SK-N-SH (cell line): ENCODE measurements around the gene SUCLG2. TPM values are rescaled to one million over a fixed set of nuclear protein-coding genes. Genes with fewer than 3 reads are reported as not detected.

ENCODE experiments used
- CTCF ChIA-PET: fragments of 300-600, 350-600 bp; formaldehyde crosslinking; extraction: SDS; loops from one replicate; lab custom pipeline; 2021; lab: Yijun Ruan, JAX
- POLR2A ChIA-PET: fragments of 350-600 bp; sonication (Branson Sonifier 250); formaldehyde crosslinking; extraction: SDS; loops from one replicate; lab custom pipeline; 2020; ENCODE audit warnings: antibody characterized with exemption, inconsistent platforms; lab: Yijun Ruan, JAX
- DNase-seq: peaks from one replicate; pipeline ENCODE4 v3.0.0; 2012
- H2AFZ ChIP-seq: fragments of 200-600 bp; sonication (generic); 2 replicates; pipeline ENCODE4 v1.8.1; 2016; ENCODE audit warnings: antibody characterized with exemption, mild to moderate bottlenecking, low read depth
- H3F3A ChIP-seq: fragments of 200-600 bp; sonication (generic); replicated peaks from 2 replicates; pipeline ENCODE3; 2016; ENCODE audit warnings: antibody characterized with exemption, mild to moderate bottlenecking; ENCODE audit not compliant: insufficient read depth
- H3K27ac ChIP-seq, 2 experiments: fragments of 200-500 bp in 1 of 2; fragments of 200-600 bp in 1 of 2; sonication (Bioruptor generic) in 1 of 2; sonication (generic), shearing (Covaris generic) in 1 of 2; 2 replicates each; pipeline versions ENCODE4 v1.5.1 to v1.6.1; 2014 to 2016; ENCODE audit warnings: low read depth in 2 of 2, inconsistent platforms in 1 of 2, low read length in 1 of 2, mild to moderate bottlenecking in 1 of 2, mixed read lengths in 1 of 2
- H3K27me3 ChIP-seq: fragments of 200-600 bp; sonication (generic), shearing (Covaris generic); 2 replicates; pipeline ENCODE4 v1.6.1; 2016; ENCODE audit warnings: mixed run types; ENCODE audit not compliant: insufficient read depth
- H3K36me3 ChIP-seq, 2 experiments: fragments of 200-500 bp in 1 of 2; fragments of 200-600 bp in 1 of 2; sonication (Bioruptor generic) in 1 of 2; sonication (generic) in 1 of 2; replicated peaks in 1 of 2; 2 replicates each; pipeline versions ENCODE3 to v1.5.1; 2014 to 2016; ENCODE audit warnings: low read length in 1 of 2, mild to moderate bottlenecking in 1 of 2; ENCODE audit not compliant: insufficient read depth in 2 of 2, control insufficient read depth in 1 of 2
- H3K4me1 ChIP-seq, 2 experiments: fragments of 200-500 bp in 1 of 2; fragments of 200-600 bp in 1 of 2; sonication (Bioruptor generic) in 1 of 2; sonication (generic), shearing (Covaris generic) in 1 of 2; 2 replicates each; pipeline versions ENCODE4 v1.5.1 to v1.6.1; 2014 to 2016; ENCODE audit warnings: low read depth in 1 of 2, low read length in 1 of 2, mixed run types in 1 of 2; ENCODE audit not compliant: insufficient read depth in 2 of 2, control insufficient read depth in 1 of 2
- H3K4me2 ChIP-seq: fragments of 200-600 bp; sonication (generic), shearing (Covaris generic); 2 replicates; pipeline ENCODE4 v1.6.1; 2017; ENCODE audit warnings: mixed run types
- H3K4me3 ChIP-seq, 2 experiments: fragments of 200-500 bp in 1 of 2; fragments of 200-600 bp in 1 of 2; sonication (Bioruptor generic) in 1 of 2; sonication (generic), shearing (Covaris generic) in 1 of 2; 2 replicates each; pipeline versions ENCODE4 v1.5.1 to v1.8.1; 2014 to 2016; ENCODE audit warnings: low read depth in 2 of 2, inconsistent platforms in 1 of 2, low read length in 1 of 2, mild to moderate bottlenecking in 1 of 2, mixed read lengths in 1 of 2, moderate library complexity in 1 of 2
- H3K79me2 ChIP-seq: fragments of 200-600 bp; sonication (generic); 2 replicates; pipeline ENCODE4 v1.8.1; 2017; ENCODE audit warnings: mild to moderate bottlenecking; ENCODE audit not compliant: insufficient read depth
- H3K9ac ChIP-seq: fragments of 200-600 bp; sonication (generic); 2 replicates; pipeline ENCODE4 v1.6.1; 2017; ENCODE audit warnings: mixed run types
- H3K9me2 ChIP-seq: fragments of 200-600 bp; sonication (generic); 2 replicates; pipeline ENCODE4 v1.6.1; 2017; ENCODE audit warnings: mixed run types
- H3K9me3 ChIP-seq: fragments of 200-600 bp; sonication (generic); 2 replicates; pipeline ENCODE4 v1.6.1; 2017; ENCODE audit warnings: mixed run types, mild to moderate bottlenecking, moderate library complexity
- H4K20me1 ChIP-seq: fragments of 200-600 bp; sonication (generic); 2 replicates; pipeline ENCODE4 v1.6.1; 2017; ENCODE audit warnings: mild to moderate bottlenecking, mixed run types; ENCODE audit not compliant: insufficient read depth
- CHD2 ChIP-seq: fragments of 150-350 bp; IDR thresholded peaks from 2 replicates; pipeline ENCODE4 v1.6.1; 2018; ENCODE audit warnings: low read length; ENCODE audit not compliant: partially characterized antibody
- EZH2phosphoT487 ChIP-seq: fragments of 200-600 bp; sonication (generic); IDR thresholded peaks from 2 replicates; pipeline ENCODE4 v1.6.1; 2017; ENCODE audit warnings: low read depth, mixed run types, mild to moderate bottlenecking, antibody characterized with exemption, moderate library complexity, borderline replicate concordance
- FOSL2 ChIP-seq: IDR thresholded peaks from 2 replicates; pipeline ENCODE4 v1.4.0; 2012; ENCODE audit warnings: low read depth, mild to moderate bottlenecking, moderate library complexity, borderline replicate concordance
- GABPA ChIP-seq: IDR thresholded peaks from 2 replicates; pipeline ENCODE4 v1.4.0; 2012; ENCODE audit warnings: low read depth, mild to moderate bottlenecking
- GATA2 ChIP-seq: sonication (generic); formaldehyde crosslinking; IDR thresholded peaks from 2 replicates; pipeline ENCODE4 v1.5.0; 2020; ENCODE audit warnings: mild to moderate bottlenecking, missing genetic modification reagents
- JUND ChIP-seq: IDR thresholded peaks from 2 replicates; pipeline ENCODE4 v1.4.0; 2012
- MEF2A ChIP-seq: IDR thresholded peaks from 2 replicates; pipeline ENCODE4 v1.4.0; 2012; ENCODE audit warnings: low read depth, borderline replicate concordance
- POLR2AphosphoS5 ChIP-seq: IDR thresholded peaks from 2 replicates; pipeline ENCODE4 v1.6.1; 2012; ENCODE audit warnings: low read depth, low read length
- RAD21 ChIP-seq: IDR thresholded peaks from 2 replicates; pipeline ENCODE4 v1.6.1; 2012; ENCODE audit warnings: mild to moderate bottlenecking, low read length
- RCOR1 ChIP-seq: fragments of 150-350 bp; IDR thresholded peaks from 2 replicates; pipeline ENCODE4 v1.6.1; 2017; ENCODE audit warnings: antibody characterized with exemption, low read length
- RFX5 ChIP-seq: IDR thresholded peaks from 2 replicates; pipeline ENCODE4 v1.6.1; 2012; ENCODE audit warnings: mild to moderate bottlenecking, improper control_type of control experiment, low read length
- SIN3A ChIP-seq: IDR thresholded peaks from 2 replicates; pipeline ENCODE4 v1.6.1; 2012; ENCODE audit warnings: low read depth, mild to moderate bottlenecking, low read length, moderate library complexity, borderline replicate concordance
- TCF12 ChIP-seq: IDR thresholded peaks from 2 replicates; pipeline ENCODE4 v1.4.0; 2012
- TEAD4 ChIP-seq: IDR thresholded peaks from 2 replicates; pipeline ENCODE4 v1.4.0; 2012; ENCODE audit warnings: mild to moderate bottlenecking, borderline replicate concordance; ENCODE audit not compliant: insufficient read depth
- WGBS: methylation state at CpG from one replicate; pipeline ENCODE4 v1.1.6; 2017; ENCODE audit warnings: low lambda C conversion rate; 5-methylcytosine and 5-hydroxymethylcytosine counted together
- polyA plus RNA-seq, 3 experiments: library from polyadenylated mRNA; depleted of rRNA; stranded (reverse); fragments of >200 nt; gene quantifications; 2 replicates each; pipeline ENCODE4 v1.2.3, GENCODE V29; 2012
- TF ChIP-seq, protein P1 (sequence below): fragments of 200-600 bp; sonication (generic); IDR thresholded peaks from 2 replicates; pipeline ENCODE4 v1.6.1; 2017; ENCODE audit warnings: antibody characterized with exemption, mild to moderate bottlenecking, moderate library complexity
- TF ChIP-seq, protein P2 (sequence below): IDR thresholded peaks from 2 replicates; pipeline ENCODE4 v1.4.0; 2012; ENCODE audit warnings: low read depth, borderline replicate concordance
- TF ChIP-seq, protein P3 (sequence below): fragments of 150-350 bp; IDR thresholded peaks from 2 replicates; pipeline ENCODE4 v1.6.1; 2017; ENCODE audit warnings: antibody characterized with exemption, low read length, low read depth, borderline replicate concordance
- TF ChIP-seq, protein P4 (sequence below): IDR thresholded peaks from 2 replicates; pipeline ENCODE4 v1.6.1; 2012; ENCODE audit warnings: mild to moderate bottlenecking, low read depth, low read length, moderate library complexity

The SUCLG2 gene
- polyA plus RNA-seq, 1 of the 3 experiments (the other 2 are of a cell fraction): 20.2 TPM

DNA sequence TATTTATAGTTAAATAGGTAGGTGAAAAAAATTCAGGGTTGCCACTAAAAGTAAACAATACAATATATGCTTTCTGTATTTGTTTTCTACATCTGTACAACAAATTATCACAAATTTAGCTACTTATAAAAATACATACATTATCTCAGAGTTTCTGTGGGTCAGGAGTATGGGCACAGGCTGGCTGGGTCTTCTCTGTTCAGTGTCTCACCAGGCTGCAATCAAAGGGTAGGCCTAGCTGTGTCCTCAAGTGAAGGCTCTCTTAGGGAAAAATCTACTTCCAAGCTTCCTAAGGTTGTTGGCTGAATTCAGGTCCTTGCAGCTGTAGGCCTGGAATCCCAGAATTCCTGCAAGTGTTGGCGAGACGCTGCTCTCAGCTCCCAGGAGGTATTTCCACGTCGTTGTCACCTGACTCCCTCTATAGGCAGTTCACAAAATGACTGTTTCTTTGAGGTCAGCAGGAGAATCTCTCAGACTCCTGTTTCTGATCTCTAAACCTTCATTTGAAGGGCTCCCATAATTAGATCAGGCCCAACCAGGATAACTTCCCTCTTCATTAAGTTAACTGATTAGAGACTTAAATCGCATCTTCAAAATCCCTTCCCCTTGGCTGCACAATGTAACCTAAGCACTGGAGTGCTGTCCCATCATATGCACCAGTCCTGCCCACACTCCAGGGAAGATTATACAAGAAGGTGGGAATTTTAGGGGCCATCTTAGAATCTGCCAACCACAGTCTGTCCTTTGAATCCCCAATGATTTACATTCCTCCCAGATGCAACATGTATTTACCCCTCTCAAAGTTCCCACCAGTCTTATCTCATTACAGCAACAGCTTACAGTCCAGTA lies 296.6 kb downstream of the SUCLG2 start:
- WGBS: 7% methylated on average over 1 of the region's 5 CpGs
- Histone ChIP-seq H2AFZ (0 out of 2 replicates have a peak overlapping the region, but pooled peaks have one; percentile 22), H3K4me3 (no peak overlapping the region), H3K36me3 (no peaks in the 10 kb centered on the region), H3K4me2 (no peak overlapping the region)
- TF ChIP-seq, protein P1, sequence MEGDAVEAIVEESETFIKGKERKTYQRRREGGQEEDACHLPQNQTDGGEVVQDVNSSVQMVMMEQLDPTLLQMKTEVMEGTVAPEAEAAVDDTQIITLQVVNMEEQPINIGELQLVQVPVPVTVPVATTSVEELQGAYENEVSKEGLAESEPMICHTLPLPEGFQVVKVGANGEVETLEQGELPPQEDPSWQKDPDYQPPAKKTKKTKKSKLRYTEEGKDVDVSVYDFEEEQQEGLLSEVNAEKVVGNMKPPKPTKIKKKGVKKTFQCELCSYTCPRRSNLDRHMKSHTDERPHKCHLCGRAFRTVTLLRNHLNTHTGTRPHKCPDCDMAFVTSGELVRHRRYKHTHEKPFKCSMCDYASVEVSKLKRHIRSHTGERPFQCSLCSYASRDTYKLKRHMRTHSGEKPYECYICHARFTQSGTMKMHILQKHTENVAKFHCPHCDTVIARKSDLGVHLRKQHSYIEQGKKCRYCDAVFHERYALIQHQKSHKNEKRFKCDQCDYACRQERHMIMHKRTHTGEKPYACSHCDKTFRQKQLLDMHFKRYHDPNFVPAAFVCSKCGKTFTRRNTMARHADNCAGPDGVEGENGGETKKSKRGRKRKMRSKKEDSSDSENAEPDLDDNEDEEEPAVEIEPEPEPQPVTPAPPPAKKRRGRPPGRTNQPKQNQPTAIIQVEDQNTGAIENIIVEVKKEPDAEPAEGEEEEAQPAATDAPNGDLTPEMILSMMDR: peak; percentile 42
- TF ChIP-seq MEF2A (no peak), RCOR1 (no peak), RAD21 (peak; percentile 55)
- TF ChIP-seq, protein P2, sequence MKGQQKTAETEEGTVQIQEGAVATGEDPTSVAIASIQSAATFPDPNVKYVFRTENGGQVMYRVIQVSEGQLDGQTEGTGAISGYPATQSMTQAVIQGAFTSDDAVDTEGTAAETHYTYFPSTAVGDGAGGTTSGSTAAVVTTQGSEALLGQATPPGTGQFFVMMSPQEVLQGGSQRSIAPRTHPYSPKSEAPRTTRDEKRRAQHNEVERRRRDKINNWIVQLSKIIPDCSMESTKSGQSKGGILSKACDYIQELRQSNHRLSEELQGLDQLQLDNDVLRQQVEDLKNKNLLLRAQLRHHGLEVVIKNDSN: no peak
- TF ChIP-seq, all 33 proteins: peak for 2
- H3K79me2 ChIP-seq: no peaks in the 10 kb centered on the region
- no peak overlapping the region for H3K27ac ChIP-seq
- DNase-seq: peak; percentile 41
- CTCF ChIA-PET: interaction anchor here (0.6 to 2.4 kb wide), 14 partner anchors 10 to 1519 kb away, joined by 3 to 25 read pairs (median 3); no protein-coding TSS in a partner anchor
- no peaks in the 10 kb centered on the region; a peak in 1 of 4 replicates for H3K4me1 ChIP-seq
- H3K9me2 ChIP-seq: no peaks in the 10 kb centered on the region
- POLR2A ChIA-PET: no interaction called here
- H3K9me3 ChIP-seq: no peaks in the 10 kb centered on the region
- H3K27me3 ChIP-seq: no peaks in the 10 kb centered on the region
- no peaks in the 10 kb centered on the region for H4K20me1 ChIP-seq
- H3K9ac ChIP-seq: no peak overlapping the region
- H3F3A ChIP-seq: no peaks in the 10 kb centered on the region

DNA sequence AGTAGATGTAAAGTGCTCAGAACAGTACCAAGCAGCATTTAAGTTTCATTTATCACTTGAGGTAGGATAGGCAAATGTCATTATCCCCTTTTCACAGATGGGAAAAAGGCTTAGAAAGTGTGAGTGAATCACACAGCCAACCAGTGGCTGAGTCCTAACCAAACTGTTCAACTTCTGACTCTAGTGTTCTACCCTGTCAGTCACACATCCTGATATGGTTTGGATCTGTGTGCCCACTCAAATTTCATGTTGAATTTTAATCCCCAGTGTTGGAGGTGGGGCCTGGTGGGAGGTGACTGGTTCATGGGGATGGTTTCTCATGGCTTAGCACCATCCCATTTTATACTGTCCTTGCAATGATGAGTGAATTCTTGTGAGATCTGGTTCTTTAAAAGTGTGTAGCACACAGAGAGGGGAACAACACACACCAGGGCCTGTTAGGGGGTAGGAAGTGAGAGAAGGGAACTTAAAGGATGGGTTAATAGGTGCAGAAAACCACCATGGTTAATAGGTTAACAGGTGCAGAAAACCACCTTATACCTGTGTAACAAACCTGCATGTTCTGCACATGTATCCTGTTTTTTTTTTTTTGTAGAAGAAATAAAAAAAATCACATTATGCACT lies 304.7 kb downstream of the SUCLG2 start:
- ChIA-PET CTCF (interaction anchor here (1.6 kb wide), 1 partner anchor 236 kb away, joined by 4 read pairs; no protein-coding TSS in a partner anchor), POLR2A (no interaction called here)
- Histone ChIP-seq H3K9me2 (no peaks in the 10 kb centered on the region), H3K27ac (no peak overlapping the region), H3K4me1 (no peaks in the 10 kb centered on the region), H3K27me3 (no peaks in the 10 kb centered on the region), H3K79me2 (no peaks in the 10 kb centered on the region), H3K9me3 (no peaks in the 10 kb centered on the region), H3K4me2 (no peak overlapping the region), H3K9ac (no peak overlapping the region), H4K20me1 (no peaks in the 10 kb centered on the region), H3K4me3 (no peak overlapping the region), H3K36me3 (no peaks in the 10 kb centered on the region), H3F3A (no peaks in the 10 kb centered on the region), H2AFZ (no peak overlapping the region)
- DNase-seq: no peak
- TF ChIP-seq JUND: no peak
- TF ChIP-seq RCOR1: no peak
- no peak for TF ChIP-seq RAD21
- TF ChIP-seq FOSL2: no peak
- no peak for TF ChIP-seq EZH2phosphoT487
- no peak for TF ChIP-seq POLR2AphosphoS5
- no peak for TF ChIP-seq MEF2A
- TF ChIP-seq GABPA: no peak
- TF ChIP-seq TCF12: no peak
- TF ChIP-seq RFX5: no peak
- TF ChIP-seq SIN3A: no peak
- TF ChIP-seq, protein P3, sequence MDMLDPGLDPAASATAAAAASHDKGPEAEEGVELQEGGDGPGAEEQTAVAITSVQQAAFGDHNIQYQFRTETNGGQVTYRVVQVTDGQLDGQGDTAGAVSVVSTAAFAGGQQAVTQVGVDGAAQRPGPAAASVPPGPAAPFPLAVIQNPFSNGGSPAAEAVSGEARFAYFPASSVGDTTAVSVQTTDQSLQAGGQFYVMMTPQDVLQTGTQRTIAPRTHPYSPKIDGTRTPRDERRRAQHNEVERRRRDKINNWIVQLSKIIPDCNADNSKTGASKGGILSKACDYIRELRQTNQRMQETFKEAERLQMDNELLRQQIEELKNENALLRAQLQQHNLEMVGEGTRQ: no peak
- TF ChIP-seq CHD2: no peak
- no peak for TF ChIP-seq TEAD4
- TF ChIP-seq, protein P4, sequence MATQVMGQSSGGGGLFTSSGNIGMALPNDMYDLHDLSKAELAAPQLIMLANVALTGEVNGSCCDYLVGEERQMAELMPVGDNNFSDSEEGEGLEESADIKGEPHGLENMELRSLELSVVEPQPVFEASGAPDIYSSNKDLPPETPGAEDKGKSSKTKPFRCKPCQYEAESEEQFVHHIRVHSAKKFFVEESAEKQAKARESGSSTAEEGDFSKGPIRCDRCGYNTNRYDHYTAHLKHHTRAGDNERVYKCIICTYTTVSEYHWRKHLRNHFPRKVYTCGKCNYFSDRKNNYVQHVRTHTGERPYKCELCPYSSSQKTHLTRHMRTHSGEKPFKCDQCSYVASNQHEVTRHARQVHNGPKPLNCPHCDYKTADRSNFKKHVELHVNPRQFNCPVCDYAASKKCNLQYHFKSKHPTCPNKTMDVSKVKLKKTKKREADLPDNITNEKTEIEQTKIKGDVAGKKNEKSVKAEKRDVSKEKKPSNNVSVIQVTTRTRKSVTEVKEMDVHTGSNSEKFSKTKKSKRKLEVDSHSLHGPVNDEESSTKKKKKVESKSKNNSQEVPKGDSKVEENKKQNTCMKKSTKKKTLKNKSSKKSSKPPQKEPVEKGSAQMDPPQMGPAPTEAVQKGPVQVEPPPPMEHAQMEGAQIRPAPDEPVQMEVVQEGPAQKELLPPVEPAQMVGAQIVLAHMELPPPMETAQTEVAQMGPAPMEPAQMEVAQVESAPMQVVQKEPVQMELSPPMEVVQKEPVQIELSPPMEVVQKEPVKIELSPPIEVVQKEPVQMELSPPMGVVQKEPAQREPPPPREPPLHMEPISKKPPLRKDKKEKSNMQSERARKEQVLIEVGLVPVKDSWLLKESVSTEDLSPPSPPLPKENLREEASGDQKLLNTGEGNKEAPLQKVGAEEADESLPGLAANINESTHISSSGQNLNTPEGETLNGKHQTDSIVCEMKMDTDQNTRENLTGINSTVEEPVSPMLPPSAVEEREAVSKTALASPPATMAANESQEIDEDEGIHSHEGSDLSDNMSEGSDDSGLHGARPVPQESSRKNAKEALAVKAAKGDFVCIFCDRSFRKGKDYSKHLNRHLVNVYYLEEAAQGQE: no peak
- no peak for TF ChIP-seq GATA2 (CRISPR knock-in tag)
